Stomach (tissue), 4 donors: ENCODE measurements around the gene MICAL3.

ENCODE experiments used
- CTCF ChIP-seq, 7 experiments: fragments of 450-650 bp in 4 of 7; fragments of 200-600 bp in 3 of 7; sonication (generic) in 3 of 7; IDR thresholded peaks; one replicate each; pipeline ENCODE4 v1.5.1; 2016 to 2019; ENCODE audit warnings: antibody characterized with exemption in 7 of 7, control low read depth in 2 of 7, mild to moderate bottlenecking in 1 of 7
- EP300 ChIP-seq: sonication (generic); formaldehyde crosslinking; IDR thresholded peaks from one replicate; pipeline ENCODE4 v1.6.1; 2017; ENCODE audit warnings: antibody characterized with exemption
- POLR2A ChIP-seq, 4 donors: fragments of 450-650 bp; IDR thresholded peaks; one replicate each; pipeline ENCODE4 v1.6.1; 2016; ENCODE audit warnings: antibody characterized with exemption in 4 of 4, control low read depth in 2 of 4, mild to moderate bottlenecking in 1 of 4, moderate library complexity in 1 of 4
- POLR2AphosphoS5 ChIP-seq, 3 donors: sonication (generic); formaldehyde crosslinking; IDR thresholded peaks; one replicate each; pipeline ENCODE4 v1.6.1; 2016; ENCODE audit warnings: antibody characterized with exemption in 3 of 3

DNA sequence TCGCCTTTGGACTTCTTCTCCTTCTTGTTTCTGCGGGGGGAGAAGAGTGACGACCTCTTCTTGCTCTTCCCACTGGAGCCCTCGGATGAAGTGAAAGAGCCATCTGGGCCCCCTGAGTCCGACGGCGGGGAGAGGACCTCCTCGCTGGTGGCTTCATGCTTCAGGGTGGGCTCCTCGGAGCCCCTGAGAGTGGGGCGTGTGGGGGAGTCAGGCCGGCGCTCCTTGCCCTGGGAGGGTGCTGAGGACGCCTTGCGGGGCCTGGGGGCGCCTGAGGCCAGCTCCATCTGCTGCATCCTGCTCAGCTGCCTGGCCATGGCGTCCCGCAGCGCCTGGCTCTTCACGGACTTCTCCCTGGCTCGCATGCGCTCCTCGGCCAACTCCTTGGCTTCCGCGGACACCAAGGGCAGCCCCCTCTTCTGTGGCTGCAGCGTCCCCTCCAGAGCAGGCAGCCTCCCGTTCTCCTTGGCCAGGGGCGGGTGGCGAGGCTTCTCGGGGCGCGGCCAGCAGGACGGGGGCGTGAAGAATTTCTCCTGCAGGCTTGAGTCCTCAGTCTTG is 206.8 kb downstream of the MICAL3 start:
- no peak for TF ChIP-seq CTCF (IDR thresholded peaks at IDR 0.05)
- no peak for TF ChIP-seq EP300
- TF ChIP-seq POLR2A (IDR thresholded peaks at IDR 0.05) = no peak
- no peak for TF ChIP-seq POLR2AphosphoS5 (IDR thresholded peaks at IDR 0.05)
